Smooth muscle cell (in vitro differentiated cells): ENCODE data around the gene PLA2G2E. TPM values are rescaled to one million over a fixed set of nuclear protein-coding genes. Genes with fewer than 3 reads are reported as not detected.

ENCODE experiments used
- DNase-seq: peaks from one replicate; lab custom pipeline; 2025; ENCODE audit not compliant: unreplicated experiment; lab: John Stamatoyannopoulos, UW
- H2AFZ ChIP-seq: fragments of 200-600 bp; sonication (generic); 2 replicates; pipeline ENCODE4 v1.6.0; 2016; ENCODE audit warnings: antibody characterized with exemption, low read depth, mild to moderate bottlenecking
- H3F3A ChIP-seq: fragments of 200-600 bp; sonication (generic); 2 replicates; pipeline ENCODE4 v1.6.0; 2017; ENCODE audit warnings: antibody characterized with exemption, low read depth
- H3K27ac ChIP-seq: fragments of 200-600 bp; sonication (generic); 2 replicates; pipeline ENCODE4 v1.5.1; 2016; ENCODE audit warnings: low read depth, mild to moderate bottlenecking
- H3K27me3 ChIP-seq: fragments of 200-600 bp; sonication (generic); 2 replicates; pipeline ENCODE4 v1.6.1; 2016; ENCODE audit warnings: low read depth, mild to moderate bottlenecking
- H3K36me3 ChIP-seq: fragments of 200-600 bp; sonication (generic); 2 replicates; pipeline ENCODE4 v1.5.1; 2016; ENCODE audit warnings: low read depth
- H3K4me1 ChIP-seq: fragments of 200-600 bp; sonication (generic); 2 replicates; pipeline ENCODE4 v1.5.1; 2016; ENCODE audit warnings: low read depth
- H3K4me2 ChIP-seq: fragments of 200-600 bp; sonication (generic); 2 replicates; pipeline ENCODE4 v1.6.0; 2016; ENCODE audit warnings: mild to moderate bottlenecking
- H3K4me3 ChIP-seq: fragments of 200-600 bp; sonication (generic); 2 replicates; pipeline ENCODE4 v1.5.1; 2016; ENCODE audit warnings: mild to moderate bottlenecking
- H3K79me2 ChIP-seq: fragments of 200-600 bp; sonication (generic); 2 replicates; pipeline ENCODE4 v1.6.0; 2016; ENCODE audit warnings: low read depth, mild to moderate bottlenecking
- H3K9ac ChIP-seq: fragments of 200-600 bp; sonication (generic); 2 replicates; pipeline ENCODE4 v1.6.0; 2016; ENCODE audit warnings: low read depth
- H3K9me3 ChIP-seq: fragments of 200-600 bp; sonication (generic); replicated peaks from 2 replicates; pipeline ENCODE4 v1.5.1; 2016; ENCODE audit warnings: low read depth
- H4K20me1 ChIP-seq: fragments of 200-600 bp; sonication (generic); 2 replicates; pipeline ENCODE4 v1.6.0; 2016; ENCODE audit warnings: low read depth
- WGBS: methylation state at CpG from one replicate; pipeline ENCODE4 v1.1.7; 2016; ENCODE audit warnings: low lambda C conversion rate; 5-methylcytosine and 5-hydroxymethylcytosine counted together
- polyA plus RNA-seq: library from polyadenylated mRNA; unstranded; fragments of >200 nt; fragmentation: Nextera tagmentation; extraction: Ambion mirVana; gene quantifications from 2 replicates; pipeline ENCODE4 v1.2.1, GENCODE V29; 2016
- total RNA-seq: library from RNA; depleted of rRNA; stranded (reverse); fragments of >200 nt; gene quantifications from 2 replicates; pipeline ENCODE4 v1.2.3, GENCODE V29; 2014
- TF ChIP-seq, protein P1 (sequence below): fragments of 200-600 bp; sonication (generic); IDR thresholded peaks from 2 replicates; pipeline ENCODE4 v1.5.1; 2017; ENCODE audit warnings: borderline replicate concordance, mild to moderate bottlenecking, antibody characterized with exemption; ENCODE audit not compliant: insufficient read depth, poor library complexity, severe bottlenecking

Gene PLA2G2E
- total and polyA plus RNA-seq, 2 experiments from 2014 or later: not detected

DNA sequence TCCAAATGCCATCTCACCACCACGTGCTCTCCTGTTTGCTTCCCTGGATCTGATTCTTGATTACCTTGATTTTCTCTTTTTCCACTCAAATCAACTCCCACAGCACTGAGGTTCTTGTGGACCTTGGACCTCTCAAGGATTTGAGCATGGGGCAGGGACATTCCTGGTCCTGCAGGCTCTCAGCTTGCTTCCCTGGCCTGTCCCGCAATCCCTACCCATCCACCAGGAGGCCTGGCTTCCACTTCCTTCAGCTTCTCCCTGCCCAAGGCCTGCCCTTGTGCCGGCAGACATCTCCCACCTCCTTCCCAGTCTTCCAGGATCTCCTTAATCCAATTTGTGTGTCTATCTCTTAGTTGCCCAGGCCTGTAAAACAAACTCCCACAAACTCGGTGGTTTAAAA lies 34.4 kb upstream of the PLA2G2E start:
- Histone ChIP-seq H2AFZ (no peak overlapping the region), H3K79me2 (no peaks in the 10 kb centered on the region), H3K4me2 (no peak overlapping the region), H3K9me3 (no peaks in the 10 kb centered on the region), H3F3A (no peaks in the 10 kb centered on the region), H3K4me1 (no peaks in the 10 kb centered on the region), H3K27ac (no peak overlapping the region), H3K9ac (no peak overlapping the region), H3K4me3 (no peak overlapping the region), H3K27me3 (no peaks in the 10 kb centered on the region), H4K20me1 (no peaks in the 10 kb centered on the region), H3K36me3 (no peaks in the 10 kb centered on the region)
- no peak for DNase-seq
- TF ChIP-seq, protein P1, sequence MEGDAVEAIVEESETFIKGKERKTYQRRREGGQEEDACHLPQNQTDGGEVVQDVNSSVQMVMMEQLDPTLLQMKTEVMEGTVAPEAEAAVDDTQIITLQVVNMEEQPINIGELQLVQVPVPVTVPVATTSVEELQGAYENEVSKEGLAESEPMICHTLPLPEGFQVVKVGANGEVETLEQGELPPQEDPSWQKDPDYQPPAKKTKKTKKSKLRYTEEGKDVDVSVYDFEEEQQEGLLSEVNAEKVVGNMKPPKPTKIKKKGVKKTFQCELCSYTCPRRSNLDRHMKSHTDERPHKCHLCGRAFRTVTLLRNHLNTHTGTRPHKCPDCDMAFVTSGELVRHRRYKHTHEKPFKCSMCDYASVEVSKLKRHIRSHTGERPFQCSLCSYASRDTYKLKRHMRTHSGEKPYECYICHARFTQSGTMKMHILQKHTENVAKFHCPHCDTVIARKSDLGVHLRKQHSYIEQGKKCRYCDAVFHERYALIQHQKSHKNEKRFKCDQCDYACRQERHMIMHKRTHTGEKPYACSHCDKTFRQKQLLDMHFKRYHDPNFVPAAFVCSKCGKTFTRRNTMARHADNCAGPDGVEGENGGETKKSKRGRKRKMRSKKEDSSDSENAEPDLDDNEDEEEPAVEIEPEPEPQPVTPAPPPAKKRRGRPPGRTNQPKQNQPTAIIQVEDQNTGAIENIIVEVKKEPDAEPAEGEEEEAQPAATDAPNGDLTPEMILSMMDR: no peak
- WGBS: 83% methylated on average over 4 of the region's 4 CpGs

DNA sequence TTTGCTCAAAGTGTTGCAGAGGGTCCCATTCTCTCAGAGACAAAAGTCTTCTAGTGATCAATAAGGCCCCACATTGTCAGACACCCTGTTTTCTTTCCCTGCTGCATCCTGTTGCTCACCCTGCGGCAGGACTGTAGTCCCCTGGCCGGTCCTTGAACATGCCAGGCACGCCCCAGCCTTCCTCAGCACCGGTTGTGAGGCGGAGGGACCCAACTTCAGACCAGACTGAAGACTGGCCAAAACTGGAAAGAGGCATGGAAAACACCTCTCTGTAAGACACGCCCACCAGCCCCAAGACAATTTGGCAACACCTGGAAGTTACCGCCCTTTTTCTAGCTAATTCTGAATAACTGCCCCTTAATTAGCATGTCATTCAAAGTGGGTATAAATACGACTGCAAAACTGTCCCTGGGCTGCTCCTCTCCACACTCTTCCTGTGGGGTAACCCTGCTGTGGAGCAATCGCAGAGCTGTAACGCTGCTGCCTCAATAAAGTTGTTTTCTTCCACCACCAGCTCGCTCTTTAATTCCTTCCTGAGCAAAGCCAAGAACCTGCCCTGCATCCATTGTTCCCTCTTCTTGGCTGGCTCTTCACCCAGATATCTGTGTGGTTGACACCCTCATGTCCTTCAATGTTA lies 32.2 kb upstream of the PLA2G2E start:
- no peak overlapping the region for H3K27ac ChIP-seq
- H3K4me3 ChIP-seq: no peak overlapping the region
- 87% methylated on average over 11 of the region's 11 CpGs for WGBS
- H4K20me1 ChIP-seq: no peaks in the 10 kb centered on the region
- no peaks in the 10 kb centered on the region for H3K9me3 ChIP-seq
- no peak for DNase-seq
- H3K4me2 ChIP-seq: no peak overlapping the region
- H2AFZ ChIP-seq: no peak overlapping the region
- no peaks in the 10 kb centered on the region for H3K4me1 ChIP-seq
- TF ChIP-seq, protein P1: no peak
- no peak overlapping the region for H3K9ac ChIP-seq
- H3F3A ChIP-seq: no peaks in the 10 kb centered on the region
- H3K79me2 ChIP-seq: no peaks in the 10 kb centered on the region
- no peaks in the 10 kb centered on the region for H3K27me3 ChIP-seq
- H3K36me3 ChIP-seq: no peaks in the 10 kb centered on the region

DNA sequence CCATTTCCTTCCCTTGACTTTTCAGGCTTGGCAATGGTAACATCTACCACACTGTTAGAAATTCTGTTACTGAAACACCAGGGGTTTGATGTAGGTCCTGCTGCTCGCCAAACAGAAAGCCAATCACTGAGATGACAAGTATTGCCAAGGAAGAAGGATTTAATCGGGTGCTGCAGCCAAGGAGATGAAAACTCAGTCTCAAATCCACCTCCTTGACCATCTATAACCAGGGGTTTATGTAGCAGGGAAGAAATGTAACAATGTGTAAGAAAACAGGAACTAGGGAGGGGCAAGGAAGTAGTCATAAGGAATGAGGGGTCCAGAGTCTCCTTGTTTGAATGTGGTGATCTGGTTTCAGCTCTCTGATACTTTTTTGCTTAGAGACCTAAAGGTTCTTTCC lies 30.6 kb upstream of the PLA2G2E start:
- DNase-seq: no peak

DNA sequence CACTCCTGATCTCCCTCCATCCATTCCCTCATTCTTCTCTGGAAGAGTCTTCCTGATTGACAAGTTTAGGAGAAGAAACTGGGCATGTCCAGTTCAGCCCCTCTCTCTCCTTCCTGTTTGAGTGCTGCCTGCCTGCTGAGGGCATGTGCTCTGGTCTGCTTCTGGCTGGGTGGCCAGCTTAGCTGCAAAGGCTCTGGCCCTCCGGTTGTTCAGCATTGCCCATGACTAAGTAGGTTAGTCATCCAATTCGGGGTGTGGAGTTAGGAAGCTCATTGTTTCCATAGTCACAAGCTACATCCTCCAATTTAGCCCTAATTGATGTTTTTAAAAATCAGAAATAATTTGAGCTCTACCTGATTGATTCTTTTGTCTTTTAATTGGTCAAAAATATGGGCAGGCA lies 25.6 kb upstream of the PLA2G2E start:
- Histone ChIP-seq H3K4me3 (no peak overlapping the region), H2AFZ (no peak overlapping the region), H3K9me3 (no peaks in the 10 kb centered on the region), H3K27ac (no peak overlapping the region), H3K79me2 (no peaks in the 10 kb centered on the region), H4K20me1 (no peaks in the 10 kb centered on the region), H3K9ac (no peak overlapping the region), H3K4me2 (no peak overlapping the region), H3K36me3 (no peaks in the 10 kb centered on the region), H3K27me3 (no peaks in the 10 kb centered on the region), H3F3A (no peaks in the 10 kb centered on the region), H3K4me1 (no peaks in the 10 kb centered on the region)
- TF ChIP-seq, protein P1: no peak
- WGBS: 11% methylated on average over 2 of the region's 2 CpGs
- no peak for DNase-seq

More for the DNA sequence above, 30.6 kb upstream of the PLA2G2E start:
- no peak overlapping the region for H3K27ac ChIP-seq
- H3K79me2 ChIP-seq: no peaks in the 10 kb centered on the region
- 89% methylated on average over 2 of the region's 2 CpGs for WGBS
- H3K4me1 ChIP-seq: no peaks in the 10 kb centered on the region
- no peaks in the 10 kb centered on the region for H3K36me3 ChIP-seq
- no peak overlapping the region for H2AFZ ChIP-seq
- H3K27me3 ChIP-seq: no peaks in the 10 kb centered on the region
- no peak overlapping the region for H3K4me2 ChIP-seq
- no peak overlapping the region for H3K9ac ChIP-seq
- no peak overlapping the region for H3K4me3 ChIP-seq
- TF ChIP-seq, protein P1: no peak
- H3K9me3 ChIP-seq: no peaks in the 10 kb centered on the region
- no peaks in the 10 kb centered on the region for H3F3A ChIP-seq
- no peaks in the 10 kb centered on the region for H4K20me1 ChIP-seq
